PC-3 (cell line): ENCODE measurements around the gene SLC17A7.

ENCODE experiments used
- EZH2 ChIP-seq: fragments of 300-600 bp; sonication (generic); IDR thresholded peaks from one replicate; pipeline ENCODE4 v1.6.1; 2017; ENCODE audit warnings: antibody characterized with exemption, mild to moderate bottlenecking, low read length; ENCODE audit not compliant: unreplicated experiment
- EZH2phosphoT487 ChIP-seq: fragments of 300-600 bp; sonication (generic); IDR thresholded peaks from 2 replicates; pipeline ENCODE4 v1.6.1; 2018; ENCODE audit warnings: mild to moderate bottlenecking, antibody characterized with exemption, low read length, borderline replicate concordance
- TF ChIP-seq, protein P1 (sequence below): fragments of 300-600 bp; sonication (generic); conservative IDR thresholded peaks from 2 replicates; pipeline ENCODE4 v1.5.1; 2017; ENCODE audit warnings: antibody characterized with exemption, low read depth, mild to moderate bottlenecking, low read length

GRCh38 chr19:49453013-49453756 is 11.9 kb upstream of the SLC17A7 start, which contains the start of gene ALDH16A1:
- TF ChIP-seq, protein P1, sequence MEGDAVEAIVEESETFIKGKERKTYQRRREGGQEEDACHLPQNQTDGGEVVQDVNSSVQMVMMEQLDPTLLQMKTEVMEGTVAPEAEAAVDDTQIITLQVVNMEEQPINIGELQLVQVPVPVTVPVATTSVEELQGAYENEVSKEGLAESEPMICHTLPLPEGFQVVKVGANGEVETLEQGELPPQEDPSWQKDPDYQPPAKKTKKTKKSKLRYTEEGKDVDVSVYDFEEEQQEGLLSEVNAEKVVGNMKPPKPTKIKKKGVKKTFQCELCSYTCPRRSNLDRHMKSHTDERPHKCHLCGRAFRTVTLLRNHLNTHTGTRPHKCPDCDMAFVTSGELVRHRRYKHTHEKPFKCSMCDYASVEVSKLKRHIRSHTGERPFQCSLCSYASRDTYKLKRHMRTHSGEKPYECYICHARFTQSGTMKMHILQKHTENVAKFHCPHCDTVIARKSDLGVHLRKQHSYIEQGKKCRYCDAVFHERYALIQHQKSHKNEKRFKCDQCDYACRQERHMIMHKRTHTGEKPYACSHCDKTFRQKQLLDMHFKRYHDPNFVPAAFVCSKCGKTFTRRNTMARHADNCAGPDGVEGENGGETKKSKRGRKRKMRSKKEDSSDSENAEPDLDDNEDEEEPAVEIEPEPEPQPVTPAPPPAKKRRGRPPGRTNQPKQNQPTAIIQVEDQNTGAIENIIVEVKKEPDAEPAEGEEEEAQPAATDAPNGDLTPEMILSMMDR = no peak
- TF ChIP-seq EZH2 (no peak), EZH2phosphoT487 (no peak)
